Mucosa of rectum (tissue), 2 donors: ENCODE data around the gene ZNF407.

Source experiments
- H3K27ac ChIP-seq, 2 donors: one replicate each; pipeline ENCODE4 v1.7.0; 2013; ENCODE audit warnings: inconsistent platforms in 2 of 2, low read depth in 2 of 2, low read length in 2 of 2
- H3K27me3 ChIP-seq, 2 donors: one replicate each; pipeline ENCODE4 v1.7.0; 2013; ENCODE audit warnings: low read length in 2 of 2; ENCODE audit not compliant: control insufficient read depth in 2 of 2, insufficient read depth in 2 of 2
- H3K36me3 ChIP-seq, 2 donors: one replicate each; pipeline ENCODE4 v1.7.0; 2013; ENCODE audit warnings: low read length in 2 of 2; ENCODE audit not compliant: control insufficient read depth in 2 of 2, insufficient read depth in 2 of 2
- H3K4me1 ChIP-seq, 2 donors: one replicate each; pipeline ENCODE4 v1.7.0; 2013; ENCODE audit warnings: low read length in 2 of 2, mild to moderate bottlenecking in 1 of 2; ENCODE audit not compliant: control insufficient read depth in 2 of 2, insufficient read depth in 2 of 2
- H3K4me3 ChIP-seq, 2 donors: one replicate each; pipeline ENCODE4 v1.7.0; 2013; ENCODE audit warnings: low read length in 2 of 2
- H3K9ac ChIP-seq, 2 donors: one replicate each; pipeline ENCODE4 v1.7.0; 2013; ENCODE audit warnings: low read length in 2 of 2, low read depth in 1 of 2, mild to moderate bottlenecking in 1 of 2
- H3K9me3 ChIP-seq, 2 donors: one replicate each; pipeline ENCODE4 v1.7.0; 2013; ENCODE audit warnings: low read length in 2 of 2; ENCODE audit not compliant: control insufficient read depth in 2 of 2
- donor health status: healthy.
- donor health status: Normal muscosa, but diverticular disease.

The ZNF407 gene

DNA sequence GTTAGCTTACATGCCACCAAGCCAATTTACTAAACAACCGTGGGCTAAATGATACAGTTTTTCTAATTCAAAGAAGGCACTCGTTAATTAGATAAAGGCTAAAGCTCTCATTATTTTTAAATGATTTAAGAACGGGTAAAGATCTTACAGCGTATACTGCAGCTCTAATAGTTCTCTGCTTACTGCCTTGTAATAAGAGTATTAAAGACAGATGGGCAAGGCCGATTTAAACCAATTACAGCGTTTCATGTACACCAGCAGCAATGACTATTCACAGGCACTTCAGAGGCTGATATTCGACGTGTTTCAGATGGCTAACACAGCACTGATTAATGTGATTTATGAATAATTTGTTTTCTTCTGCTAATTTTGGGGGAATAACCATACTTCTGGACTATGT is 259.3 kb downstream of the ZNF407 start:
- Histone ChIP-seq H3K4me3 (no peak overlapping the region), H3K9me3 (no peaks in the 10 kb centered on the region), H3K27ac (no peak overlapping the region), H3K27me3 (no peaks in the 10 kb centered on the region), H3K36me3 (no peaks in the 10 kb centered on the region), H3K4me1 (no peaks in the 10 kb centered on the region), H3K9ac (no peak overlapping the region)

DNA sequence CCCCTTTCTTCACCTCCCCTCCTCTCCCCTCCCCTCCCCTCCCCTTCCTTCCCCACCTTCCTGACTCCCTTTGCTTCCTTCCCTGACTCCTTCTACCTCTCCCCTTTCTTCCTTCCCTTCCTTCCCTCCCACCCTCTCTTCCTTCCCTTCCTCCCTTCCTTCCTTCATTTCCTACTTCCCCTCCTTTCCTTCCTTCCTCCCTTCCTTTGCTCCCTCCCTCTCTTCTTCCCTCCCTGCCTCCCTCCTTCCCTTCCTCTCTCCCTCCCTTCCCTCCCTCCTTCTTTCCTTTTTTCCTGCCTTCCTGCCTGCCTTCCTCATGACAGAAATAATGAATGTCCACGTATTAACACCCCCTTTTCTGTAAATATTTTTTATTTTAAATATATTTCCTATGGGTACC is 260.2 kb downstream of the ZNF407 start:
- H3K36me3 ChIP-seq: no peaks in the 10 kb centered on the region
- H3K4me1 ChIP-seq: no peaks in the 10 kb centered on the region
- no peak overlapping the region for H3K9ac ChIP-seq
- H3K4me3 ChIP-seq: no peak overlapping the region
- no peaks in the 10 kb centered on the region for H3K27me3 ChIP-seq
- no peaks in the 10 kb centered on the region for H3K9me3 ChIP-seq
- no peak overlapping the region for H3K27ac ChIP-seq

DNA sequence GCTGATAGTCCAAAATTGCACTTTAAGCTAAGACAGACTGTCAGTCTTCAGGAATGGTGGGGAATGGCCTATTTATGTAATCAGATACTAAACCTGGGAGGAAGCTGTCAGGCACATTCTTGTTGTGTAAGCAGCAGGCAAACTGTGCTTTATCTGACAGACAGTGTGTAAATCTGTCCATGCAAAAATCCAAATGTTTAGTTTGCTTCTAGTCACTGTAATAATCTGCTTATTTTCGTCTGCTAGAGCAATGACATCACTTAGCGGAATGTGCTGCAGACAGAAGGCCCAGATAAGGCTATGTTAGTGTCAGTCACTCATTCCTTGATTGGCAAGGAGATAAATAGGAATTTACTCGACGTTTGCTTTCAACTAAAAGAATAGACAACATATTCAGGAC is 263.5 kb downstream of the ZNF407 start:
- Histone ChIP-seq H3K27ac (no peak overlapping the region), H3K27me3 (no peaks in the 10 kb centered on the region)

DNA sequence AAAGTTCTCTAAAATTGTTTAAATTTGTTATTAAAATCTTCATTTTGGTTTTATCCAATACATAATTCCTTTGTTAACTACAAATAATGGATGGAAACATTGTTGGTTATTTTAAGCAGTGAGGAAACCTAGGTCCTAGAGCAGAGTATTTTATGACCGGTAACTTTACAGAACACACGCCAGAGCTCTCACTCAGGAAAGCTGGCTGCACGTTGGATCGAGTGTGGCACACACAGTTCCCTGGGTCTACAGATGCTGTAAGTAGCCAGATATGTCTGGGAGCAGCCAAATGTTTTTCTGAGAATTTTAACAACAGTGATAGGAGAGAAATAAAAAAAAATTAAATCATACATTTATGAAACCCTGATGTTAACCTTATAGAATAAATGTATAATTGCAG is 264.4 kb downstream of the ZNF407 start:
- Histone ChIP-seq H3K4me1 (no peaks in the 10 kb centered on the region), H3K27ac (no peak overlapping the region), H3K27me3 (no peaks in the 10 kb centered on the region), H3K9me3 (no peaks in the 10 kb centered on the region), H3K9ac (no peak overlapping the region), H3K4me3 (no peak overlapping the region), H3K36me3 (no peaks in the 10 kb centered on the region)

More for the DNA sequence above, 263.5 kb downstream of the ZNF407 start:
- H3K9ac ChIP-seq: no peak overlapping the region
- no peaks in the 10 kb centered on the region for H3K9me3 ChIP-seq
- H3K4me3 ChIP-seq: no peak overlapping the region
- no peaks in the 10 kb centered on the region for H3K36me3 ChIP-seq
- H3K4me1 ChIP-seq: no peaks in the 10 kb centered on the region

DNA sequence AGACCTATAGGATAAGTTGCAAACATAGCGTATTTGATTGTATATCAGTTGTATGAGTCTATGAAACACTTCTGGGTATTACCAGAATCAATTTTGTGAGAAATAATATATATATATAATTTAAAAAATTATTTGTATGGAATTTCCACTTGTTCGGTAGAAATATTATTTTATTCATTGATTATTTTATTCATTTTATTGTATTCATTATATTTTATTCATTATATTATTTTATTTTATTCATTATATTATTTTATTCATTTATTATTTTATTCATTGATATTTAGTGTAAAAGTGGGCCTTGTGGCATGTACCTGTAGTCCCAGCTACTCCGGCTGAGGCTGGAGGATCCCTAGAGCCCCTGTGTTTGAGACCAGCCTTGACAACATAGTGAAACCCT is 268.9 kb downstream of the ZNF407 start:
- Histone ChIP-seq H3K4me3 (no peak overlapping the region), H3K9me3 (no peaks in the 10 kb centered on the region), H3K4me1 (no peaks in the 10 kb centered on the region), H3K27me3 (no peaks in the 10 kb centered on the region), H3K27ac (no peak overlapping the region), H3K9ac (no peak overlapping the region), H3K36me3 (no peaks in the 10 kb centered on the region)

DNA sequence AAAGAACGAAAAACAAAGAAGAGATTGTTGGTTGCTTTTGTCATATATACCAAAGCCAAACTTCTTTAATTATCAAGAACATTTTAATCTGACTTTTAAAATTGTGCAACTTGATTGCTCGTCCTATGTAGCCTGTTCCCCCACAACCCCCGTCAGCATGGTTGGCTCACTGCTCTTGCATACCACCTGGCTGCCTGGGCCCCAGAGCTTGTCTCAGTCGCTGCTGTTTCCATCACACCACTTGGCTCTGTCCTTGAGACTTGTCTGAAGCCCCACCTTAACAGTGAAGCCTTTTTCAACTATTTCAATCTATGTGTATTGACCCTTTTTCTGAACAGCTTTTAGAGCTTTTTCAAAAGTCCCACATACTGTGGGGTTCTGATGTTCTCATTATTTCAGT is 270.8 kb downstream of the ZNF407 start:
- H3K4me1 ChIP-seq: no peaks in the 10 kb centered on the region

DNA sequence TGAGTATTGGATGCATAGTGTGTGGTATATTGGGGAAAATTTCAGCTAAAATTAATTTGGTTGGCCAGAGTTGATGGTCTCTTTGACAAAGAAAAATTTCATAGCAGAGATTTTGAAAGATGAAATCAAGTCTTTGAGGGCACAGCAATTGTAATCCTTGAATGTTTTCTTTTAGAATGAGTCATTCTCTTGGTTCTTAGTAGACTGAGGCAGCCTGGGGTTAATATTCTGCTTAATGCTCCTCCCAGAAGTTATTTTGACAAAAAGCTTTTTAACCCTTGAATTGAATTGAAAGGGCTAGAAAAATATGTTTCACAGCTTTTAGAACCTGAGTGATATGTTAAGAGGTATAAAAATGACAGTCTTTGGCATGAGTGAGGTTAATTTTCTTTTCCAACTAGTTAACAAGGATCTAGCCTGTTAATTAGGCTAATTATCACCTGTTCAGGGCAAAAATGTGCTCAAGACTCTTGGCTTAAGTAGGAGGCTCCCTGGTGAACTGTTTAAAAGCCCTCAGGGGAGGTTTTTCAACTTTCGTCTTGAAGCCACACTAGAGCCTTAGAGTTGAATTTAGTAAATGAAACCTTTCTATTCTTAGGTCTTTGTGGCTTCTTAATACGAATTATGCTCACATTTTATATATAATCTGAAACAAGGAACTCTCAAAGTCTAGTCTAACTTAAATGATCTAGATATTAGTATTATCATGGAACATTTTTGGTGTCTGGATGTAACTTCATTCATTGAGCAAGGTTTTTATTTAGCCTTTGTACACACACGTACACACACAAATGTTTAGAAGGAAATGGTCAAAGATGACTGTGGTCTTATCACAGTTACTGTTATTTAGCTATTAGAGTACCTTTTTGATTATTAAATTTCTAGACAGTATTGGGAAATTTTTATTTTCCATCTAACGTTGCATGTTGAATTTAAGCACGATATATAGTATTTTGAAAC is 272.5 kb downstream of the ZNF407 start:
- Histone ChIP-seq H3K36me3 (no peaks in the 10 kb centered on the region), H3K27ac (no peak overlapping the region), H3K9ac (no peak overlapping the region), H3K9me3 (no peaks in the 10 kb centered on the region), H3K4me1 (no peaks in the 10 kb centered on the region), H3K4me3 (no peak overlapping the region), H3K27me3 (no peaks in the 10 kb centered on the region)

More for the DNA sequence above, 270.8 kb downstream of the ZNF407 start:
- H3K9me3 ChIP-seq: no peaks in the 10 kb centered on the region
- H3K4me3 ChIP-seq: no peak overlapping the region
- H3K36me3 ChIP-seq: no peaks in the 10 kb centered on the region
- no peak overlapping the region for H3K27ac ChIP-seq
- no peaks in the 10 kb centered on the region for H3K27me3 ChIP-seq
- H3K9ac ChIP-seq: no peak overlapping the region

DNA sequence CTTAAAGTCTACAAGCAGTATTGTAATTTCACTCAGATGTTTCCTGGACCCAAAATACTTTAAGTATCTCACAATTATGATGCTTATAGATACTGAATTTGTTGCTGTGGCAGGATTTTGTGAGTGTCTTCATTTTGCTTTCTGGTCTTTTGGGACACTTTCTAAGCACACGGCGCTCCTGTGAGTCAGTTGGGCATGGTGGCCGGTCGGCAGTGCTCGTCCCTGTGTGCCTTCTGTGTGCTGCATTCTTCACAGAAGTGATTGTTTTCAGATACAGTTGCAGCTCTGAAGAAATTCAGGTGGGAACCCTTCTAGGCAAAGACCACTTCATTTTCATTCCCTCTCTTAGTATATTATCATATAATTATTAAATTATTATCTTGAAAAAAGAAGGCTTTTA is 273.3 kb downstream of the ZNF407 start:
- Histone ChIP-seq H3K36me3 (no peaks in the 10 kb centered on the region), H3K27ac (no peak overlapping the region), H3K27me3 (no peaks in the 10 kb centered on the region), H3K9me3 (no peaks in the 10 kb centered on the region), H3K9ac (no peak overlapping the region), H3K4me3 (no peak overlapping the region), H3K4me1 (no peaks in the 10 kb centered on the region)

DNA sequence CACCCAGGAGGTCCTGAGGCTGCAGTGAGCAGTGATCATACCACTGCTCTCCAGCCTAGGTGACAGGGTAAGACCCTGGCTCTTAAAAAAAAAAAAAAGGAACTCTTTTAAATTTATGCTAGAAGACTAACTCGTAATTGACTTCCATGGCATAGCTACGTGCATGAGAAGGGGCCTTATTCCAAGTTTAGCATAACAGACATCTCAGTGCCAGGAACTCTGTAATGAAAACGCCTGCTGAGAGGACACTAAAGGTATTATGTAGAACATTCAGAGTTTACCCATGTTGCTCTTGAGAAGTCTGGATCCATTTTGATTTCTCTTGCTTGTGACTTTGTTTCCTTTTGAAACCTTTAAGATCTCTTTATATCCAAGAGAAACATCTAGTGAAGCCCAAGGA is 276.0 kb downstream of the ZNF407 start:
- no peak overlapping the region for H3K27ac ChIP-seq
- H3K4me3 ChIP-seq: no peak overlapping the region
- H3K27me3 ChIP-seq: no peaks in the 10 kb centered on the region

DNA sequence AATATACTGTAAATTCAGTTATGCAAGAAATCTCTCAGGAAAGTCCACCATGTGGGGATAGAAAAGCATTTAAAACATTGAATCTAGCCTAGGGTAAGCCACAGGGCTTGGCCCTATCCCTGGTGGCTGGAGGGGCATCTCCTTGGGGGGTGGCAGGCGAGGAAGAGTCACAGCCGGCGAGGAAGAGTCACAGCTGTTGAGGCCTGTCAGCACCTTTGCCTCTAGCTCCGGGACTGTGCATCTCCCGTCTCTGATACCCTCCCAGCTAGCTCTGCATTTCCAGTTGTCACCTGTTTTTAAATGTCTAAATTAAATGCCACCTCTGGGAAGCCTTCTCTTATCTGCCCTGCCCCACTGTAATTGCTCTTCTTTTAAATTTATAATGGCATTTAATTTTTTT is 276.7 kb downstream of the ZNF407 start:
- H3K4me3 ChIP-seq: no peak overlapping the region
- H3K27ac ChIP-seq: no peak overlapping the region
- no peaks in the 10 kb centered on the region for H3K9me3 ChIP-seq
- no peaks in the 10 kb centered on the region for H3K36me3 ChIP-seq
- H3K9ac ChIP-seq: no peak overlapping the region
- H3K27me3 ChIP-seq: no peaks in the 10 kb centered on the region
- no peaks in the 10 kb centered on the region for H3K4me1 ChIP-seq

More for the DNA sequence above, 276.0 kb downstream of the ZNF407 start:
- Histone ChIP-seq H3K9me3 (no peaks in the 10 kb centered on the region), H3K9ac (no peak overlapping the region), H3K36me3 (no peaks in the 10 kb centered on the region), H3K4me1 (no peaks in the 10 kb centered on the region)
